ENCODE results near the gene TNFRSF19. TPM values are rescaled to one million over a fixed set of nuclear protein-coding genes. Genes with fewer than 3 reads are reported as not detected.

The TNFRSF19 gene
- total and polyA plus RNA-seq, 11 donors: 9.1 to 35.7 (median 25.6) TPM

- peak overlapping the region in 6 of 12 donors; percentile 5 to 69 (median 43) for H3K27ac ChIP-seq
- TF ChIP-seq POLR2A (IDR thresholded peaks at IDR 0.05) (no peak), CTCF (IDR thresholded peaks at IDR 0.05) (no peak)
- H3K4me3 ChIP-seq: no peak overlapping the region
- ATAC-seq (peak in 3 of 4 donors; percentile 44 to 85 (median 59)), DNase-seq (no peak)
- peaks cover 0 to 2% (median 0%) of the 10 kb centered on the region in 12 donors for H3K9me3 ChIP-seq
- intact Hi-C loops (cut with DNase I): no loop called here
- H3K27me3 ChIP-seq: no peaks in the 10 kb centered on the region
- peaks cover 0 to 73% (median 8%) of the 10 kb centered on the region in 9 donors for H3K36me3 ChIP-seq
- H3K4me1 ChIP-seq: peaks cover 0 to 37% (median 16%) of the 10 kb centered on the region in 12 donors
- 64 to 70% (median 65%) methylated on average over 8 of the region's 8 CpGs for WGBS, 4 donors
These were observed 48.1 kb downstream of the TNFRSF19 start for GRCh38 chr13:23618341-23618740.

GRCh38 chr13:23619068-23619855, 49.0 kb downstream of the TNFRSF19 start:
- intact Hi-C loops (cut with DNase I): no loop called here
- TF ChIP-seq CTCF (IDR thresholded peaks at IDR 0.05): no peak
- TF ChIP-seq POLR2A (IDR thresholded peaks at IDR 0.05): no peak
- no peak for ATAC-seq
- H3K36me3 ChIP-seq: peaks cover 0 to 69% (median 8%) of the 10 kb centered on the region in 9 donors
- no peaks in the 10 kb centered on the region for H3K27me3 ChIP-seq
- H3K27ac ChIP-seq: peak overlapping the region in 3 of 12 donors; percentile 5 to 69 (median 59)
- WGBS, 4 donors: 83 to 88% (median 85%) methylated on average over 5 of the region's 5 CpGs
- no peak overlapping the region for H3K4me3 ChIP-seq
- peaks cover 0 to 10% (median 0%) of the 10 kb centered on the region in 12 donors for H3K9me3 ChIP-seq
- H3K4me1 ChIP-seq: peaks cover 0 to 37% (median 16%) of the 10 kb centered on the region in 12 donors
- no peak for DNase-seq

- TF ChIP-seq POLR2A (IDR thresholded peaks at IDR 0.05) (no peak), CTCF (IDR thresholded peaks at IDR 0.05) (no peak)
- intact Hi-C loops (cut with DNase I): no loop called here
- Histone ChIP-seq H3K27ac (peak overlapping the region in 5 of 12 donors; percentile 7 to 47 (median 10)), H3K4me3 (no peak overlapping the region), H3K9me3 (peaks cover 0 to 11% (median 0%) of the 10 kb centered on the region in 12 donors), H3K27me3 (no peaks in the 10 kb centered on the region), H3K4me1 (peaks cover 0 to 37% (median 16%) of the 10 kb centered on the region in 12 donors), H3K36me3 (peaks cover 0 to 77% (median 8%) of the 10 kb centered on the region in 9 donors)
- ATAC-seq (no peak), DNase-seq (no peak)
- 91 to 94% (median 94%) methylated on average over 5 of the region's 5 CpGs for WGBS, 4 donors
These were observed 50.0 kb downstream of the TNFRSF19 start for GRCh38 chr13:23620211-23620610.

- H3K4me3 ChIP-seq: no peak overlapping the region
- 60 to 64% (median 63%) methylated on average over 8 of the region's 8 CpGs for WGBS, 4 donors
- DNase-seq (no peak), ATAC-seq (peak in 3 of 4 donors; percentile 12 to 61 (median 41))
- peaks cover 0 to 72% (median 6%) of the 10 kb centered on the region in 9 donors for H3K36me3 ChIP-seq
- TF ChIP-seq CTCF (IDR thresholded peaks at IDR 0.05) (no peak), POLR2A (IDR thresholded peaks at IDR 0.05) (no peak)
- intact Hi-C loops (cut with DNase I): no loop called here
- peaks cover 0 to 37% (median 16%) of the 10 kb centered on the region in 12 donors for H3K4me1 ChIP-seq
- peak overlapping the region in 6 of 12 donors; percentile 7 to 47 (median 14) for H3K27ac ChIP-seq
- H3K27me3 ChIP-seq: no peaks in the 10 kb centered on the region
- peaks cover 0 to 11% (median 0%) of the 10 kb centered on the region in 12 donors for H3K9me3 ChIP-seq
These were observed 50.6 kb downstream of the TNFRSF19 start for GRCh38 chr13:23620613-23621315.

Measured in heart left ventricle (tissue), 16 donors.